ENCODE measurements around the gene TAS2R60.
"Not testable (repeated sequence)": the region's sequence is repeated elsewhere in the genome, so short reads cannot be mapped to it uniquely, and the experiment has no call there.

TAS2R60 gene

GRCh38 chr7:143422033-143422432 lies 21.2 kb upstream of the TAS2R60 start:
- no peak overlapping the region for H3K4me3 ChIP-seq (replicated peaks in 1 of 2; ENCODE audit: low read depth in 2 of 2, low read length in 2 of 2)
- no peak for DNase-seq (ENCODE audit: low read depth in 2 of 2)
- TF ChIP-seq CTCF (IDR thresholded peaks at IDR 0.05; ENCODE audit: low read depth, low read length), result no peak

- DNase-seq (ENCODE audit: low read depth in 2 of 2); H3K4me3 ChIP-seq (replicated peaks in 1 of 2; ENCODE audit: low read depth in 2 of 2, low read length in 2 of 2): not testable (repeated sequence)
These were observed 18.8 kb upstream of the TAS2R60 start for GRCh38 chr7:143424476-143424875.

- DNase-seq (ENCODE audit: low read depth in 2 of 2), result no peak
- no peak for TF ChIP-seq CTCF (IDR thresholded peaks at IDR 0.05; ENCODE audit: low read depth, low read length)
- H3K4me3 ChIP-seq (replicated peaks in 1 of 2; ENCODE audit: low read depth in 2 of 2, low read length in 2 of 2), result no peak overlapping the region
These were observed 16.6 kb upstream of the TAS2R60 start for GRCh38 chr7:143426479-143427142.

- no peak for TF ChIP-seq CTCF (IDR thresholded peaks at IDR 0.05; ENCODE audit: low read depth, low read length)
- peak in 1 of 2 donors; percentile 61 for DNase-seq (ENCODE audit: low read depth in 2 of 2)
- H3K4me3 ChIP-seq (replicated peaks in 1 of 2; ENCODE audit: low read depth in 2 of 2, low read length in 2 of 2), result no peak overlapping the region
These were observed 13.2 kb upstream of the TAS2R60 start for GRCh38 chr7:143429770-143430698.

- no peak overlapping the region for H3K4me3 ChIP-seq (replicated peaks in 1 of 2; ENCODE audit: low read depth in 2 of 2, low read length in 2 of 2)
- no peak for TF ChIP-seq CTCF (IDR thresholded peaks at IDR 0.05; ENCODE audit: low read depth, low read length)
These were observed 12.1 kb upstream of the TAS2R60 start for GRCh38 chr7:143431109-143431508.

GRCh38 chr7:143433759-143434158 lies 9.5 kb upstream of the TAS2R60 start:
- DNase-seq (ENCODE audit: low read depth in 2 of 2), result no peak
- no peak overlapping the region for H3K4me3 ChIP-seq (replicated peaks in 1 of 2; ENCODE audit: low read depth in 2 of 2, low read length in 2 of 2)
- no peak for TF ChIP-seq CTCF (IDR thresholded peaks at IDR 0.05; ENCODE audit: low read depth, low read length)

More at GRCh38 chr7:143431109-143431508, 12.1 kb upstream of the TAS2R60 start:
- DNase-seq (ENCODE audit: low read depth in 2 of 2), result no peak

GRCh38 chr7:143434660-143435059 lies 8.6 kb upstream of the TAS2R60 start:
- peak; percentile 59 to 91 for DNase-seq (ENCODE audit: low read depth in 2 of 2)
- TF ChIP-seq CTCF (IDR thresholded peaks at IDR 0.05; ENCODE audit: low read depth, low read length), result no peak
- no peak overlapping the region for H3K4me3 ChIP-seq (replicated peaks in 1 of 2; ENCODE audit: low read depth in 2 of 2, low read length in 2 of 2)

Data from cardiac fibroblast (primary cell).